Vagina (tissue), 2 donors: ENCODE results near the gene EXOC6B.

ENCODE experiments used
- CTCF ChIP-seq, 3 experiments: fragments of 450-650 bp in 2 of 3; fragments of 200-600 bp in 1 of 3; sonication (generic) in 1 of 3; IDR thresholded peaks; one replicate each; pipeline ENCODE4 v1.5.1; 2017 to 2019; ENCODE audit warnings: antibody characterized with exemption in 3 of 3, mild to moderate bottlenecking in 2 of 3, moderate library complexity in 2 of 3
- POLR2A ChIP-seq, 2 donors: fragments of 450-650 bp; IDR thresholded peaks; one replicate each; pipeline ENCODE4 v1.6.1; 2017; ENCODE audit warnings: antibody characterized with exemption in 2 of 2, mild to moderate bottlenecking in 2 of 2, moderate library complexity in 2 of 2

GRCh38 chr2:72363406-72363805, 462.4 kb downstream of the EXOC6B start:
- TF ChIP-seq POLR2A (IDR thresholded peaks at IDR 0.05) (no peak), CTCF (IDR thresholded peaks at IDR 0.05) (no peak)
